NCI-H2081 treated with DMSO at 0.1 percent for 48 hours (cell line): ENCODE measurements around the gene ABCC6.
"Not testable (repeated sequence)": the region's sequence is repeated elsewhere in the genome, so short reads cannot be mapped to it uniquely, and the experiment has no call there.

Experiments used
- DNase-seq: peaks from one replicate; lab custom pipeline; 2025; lab: John Stamatoyannopoulos, UW

Gene ABCC6

GRCh38 chr16:16190546-16190945 is 32.7 kb downstream of the ABCC6 start:
- DNase-seq = no peak

DNA sequence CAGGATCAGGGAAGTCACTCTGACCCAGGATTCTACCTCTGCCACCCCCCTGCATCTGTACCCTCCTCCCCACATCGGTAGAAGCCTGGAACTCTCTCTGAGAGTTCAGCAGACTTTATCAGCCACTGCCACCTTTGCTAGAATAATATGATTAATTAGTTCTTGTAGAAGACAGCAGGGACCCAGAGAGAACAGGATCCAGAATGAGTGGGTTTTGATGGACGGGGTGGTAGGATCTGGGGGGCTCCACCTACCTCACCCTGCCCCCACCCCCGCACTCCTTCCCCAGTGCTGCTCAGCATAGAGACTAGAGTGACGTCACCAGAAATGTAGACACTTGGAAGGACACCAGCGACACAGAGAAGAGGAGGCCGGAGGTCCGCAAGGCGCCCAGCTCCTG is 33.5 kb downstream of the ABCC6 start:
- DNase-seq = no peak

DNA sequence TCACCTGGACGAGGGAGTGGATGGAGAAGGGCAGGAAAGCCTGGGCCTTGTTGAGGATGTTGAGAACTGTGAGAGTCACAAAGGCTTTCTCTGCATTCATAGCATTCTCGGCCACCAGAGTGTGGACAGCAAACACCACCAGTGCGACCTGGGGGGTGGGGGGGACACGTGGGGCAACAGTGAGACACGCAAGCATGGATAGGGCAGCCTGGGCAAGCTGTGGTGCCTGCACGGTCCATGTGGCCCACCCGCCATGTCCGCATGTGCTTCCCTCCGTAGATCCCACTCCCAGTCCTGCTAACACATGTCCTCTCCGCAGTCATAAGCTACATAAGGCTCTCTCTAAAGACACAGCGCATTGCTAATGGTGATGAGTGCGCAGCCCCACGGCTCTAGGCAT is 34.5 kb downstream of the ABCC6 start:
- no peak for DNase-seq

DNA sequence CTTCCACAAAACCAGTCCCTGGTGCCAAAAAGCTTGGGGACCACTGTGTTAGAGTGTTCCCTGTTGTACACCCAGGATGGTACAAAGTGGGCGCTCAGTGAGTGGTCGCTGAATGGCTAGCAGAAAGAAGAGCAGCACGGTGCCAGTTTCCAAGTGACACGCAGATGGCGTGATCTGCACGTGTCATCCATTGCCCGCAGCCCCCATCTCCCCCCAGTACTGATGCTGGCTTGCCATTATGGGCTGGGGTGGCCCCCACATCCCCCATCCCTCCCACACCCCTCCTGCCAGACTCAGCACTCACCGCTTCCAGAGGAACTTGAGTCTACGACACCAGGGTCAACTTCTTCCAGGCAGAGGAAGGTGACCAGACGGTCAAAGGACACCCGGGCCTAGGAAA is 36.5 kb downstream of the ABCC6 start:
- no peak for DNase-seq

GRCh38 chr16:16185095-16185494 is 38.2 kb downstream of the ABCC6 start:
- no peak for DNase-seq

GRCh38 chr16:16184594-16184993 is 38.7 kb downstream of the ABCC6 start:
- no peak for DNase-seq

DNA sequence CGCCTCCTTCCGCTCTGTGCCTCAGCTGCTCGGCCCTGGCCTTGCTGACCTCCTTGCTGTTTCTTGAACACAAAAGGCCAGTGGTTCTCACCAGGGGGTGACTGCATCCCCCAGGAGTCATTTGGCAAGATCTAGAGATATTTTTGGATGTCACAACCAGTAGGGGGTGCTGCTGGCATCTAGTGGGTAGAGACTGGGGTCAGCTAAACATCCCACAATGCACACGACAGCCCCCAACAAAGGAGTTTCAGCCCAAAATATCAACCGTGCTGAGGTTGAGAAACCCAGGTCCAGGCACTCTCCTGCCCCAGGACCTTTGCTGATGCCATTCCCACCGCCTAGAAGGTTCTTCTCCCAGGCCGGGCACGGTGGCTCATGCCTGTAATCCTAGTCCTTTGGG is 39.7 kb downstream of the ABCC6 start:
- DNase-seq = no peak

DNA sequence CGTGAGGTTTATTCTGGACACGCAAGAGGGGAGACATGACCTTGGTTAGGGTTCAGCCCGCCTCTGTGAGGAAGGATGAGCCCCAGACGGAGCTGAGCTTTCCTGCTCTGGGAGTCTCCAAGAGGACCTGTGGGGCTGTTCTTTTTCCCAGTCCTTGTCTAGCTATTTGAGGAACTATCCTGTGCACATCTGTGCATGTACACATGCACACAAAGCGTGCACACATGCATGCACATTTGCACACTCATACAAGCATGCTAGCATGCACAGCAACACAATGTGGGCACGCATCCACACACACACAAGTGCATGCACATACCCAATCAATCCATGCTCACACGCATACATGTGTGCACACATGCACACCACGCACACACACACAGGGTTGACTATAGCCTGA is 40.4 kb downstream of the ABCC6 start:
- no peak for DNase-seq

- DNase-seq = not testable (repeated sequence)
These were observed 41.5 kb downstream of the ABCC6 start for GRCh38 chr16:16181748-16182147.

DNA sequence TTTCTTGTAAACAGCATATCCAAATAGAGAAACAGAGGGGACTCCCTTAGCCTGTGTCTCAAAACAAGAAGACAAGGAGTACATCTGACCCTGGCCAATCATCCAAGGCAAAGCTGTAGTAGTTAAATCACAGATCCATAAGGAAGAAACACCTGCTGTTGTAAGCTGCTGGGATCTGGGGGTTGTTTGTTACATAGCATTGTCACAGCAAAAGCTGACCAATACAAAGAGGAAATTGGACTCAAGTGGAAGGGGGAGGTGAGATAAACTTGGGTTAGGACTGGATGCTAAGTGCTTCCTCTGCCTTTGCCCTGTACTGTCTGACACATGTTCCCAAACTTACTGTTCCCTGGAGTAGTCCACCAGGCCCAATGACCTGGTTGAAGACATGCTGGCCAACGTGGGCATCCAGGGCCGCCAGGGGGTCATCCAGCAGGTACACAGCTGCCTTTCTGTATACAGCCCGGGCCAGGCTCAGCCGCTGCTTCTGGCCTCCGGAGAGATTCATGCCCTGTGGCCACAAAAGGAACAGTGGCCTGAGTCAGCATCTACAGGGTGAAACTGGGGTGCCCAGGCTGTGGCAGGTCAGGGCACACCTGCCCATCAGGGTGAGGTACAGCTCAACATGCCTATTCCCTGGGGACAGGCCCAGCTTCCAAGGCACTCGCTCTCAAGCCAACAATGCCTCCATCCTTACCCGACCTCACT is 44.7 kb downstream of the ABCC6 start:
- no peak for DNase-seq

DNA sequence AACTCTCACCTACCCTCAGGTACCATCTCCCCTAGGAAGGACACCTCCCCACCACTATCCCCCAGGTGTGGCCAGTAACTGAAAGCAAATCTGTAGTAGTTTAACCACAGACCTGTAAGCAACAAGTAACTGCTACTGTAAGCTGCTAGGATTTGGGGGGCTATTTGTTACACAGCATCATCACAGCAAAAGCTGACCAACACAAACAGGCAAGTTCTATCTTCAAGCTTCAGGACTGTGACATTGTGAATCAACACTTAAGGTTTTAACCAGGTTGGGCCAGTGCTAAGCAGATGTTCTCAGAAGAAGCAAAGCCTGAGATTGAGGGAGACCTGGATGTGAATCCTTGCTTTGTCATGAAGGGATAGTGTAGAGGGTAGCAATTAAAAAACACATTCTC is 47.0 kb downstream of the ABCC6 start:
- DNase-seq = no peak

DNA sequence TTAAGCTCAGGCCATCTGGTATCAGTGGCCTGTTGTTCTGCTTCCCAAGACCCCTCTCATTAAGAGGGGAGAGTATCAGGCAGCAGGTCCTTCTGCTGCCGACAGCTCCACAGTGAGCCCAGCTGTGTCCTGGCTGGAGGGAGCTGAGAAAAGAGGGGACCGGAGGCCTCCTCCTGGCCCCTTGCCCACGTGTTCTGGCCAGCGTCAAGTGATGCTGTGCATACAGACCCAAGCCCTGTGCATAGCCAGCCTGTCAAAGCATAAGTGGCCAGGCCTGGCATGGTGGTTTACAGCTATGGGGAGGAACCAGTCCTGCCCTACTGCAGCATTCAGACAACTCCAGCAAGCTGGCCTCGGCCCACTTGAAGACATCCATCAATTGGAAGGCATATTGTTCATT is 48.0 kb downstream of the ABCC6 start:
- no peak for DNase-seq

- DNase-seq = no peak
These were observed 50.3 kb downstream of the ABCC6 start for GRCh38 chr16:16172991-16173390.

GRCh38 chr16:16171332-16171919 is 51.9 kb downstream of the ABCC6 start:
- DNase-seq = no peak

GRCh38 chr16:16169615-16170014 is 53.7 kb downstream of the ABCC6 start:
- no peak for DNase-seq

- DNase-seq = no peak
These were observed 54.9 kb downstream of the ABCC6 start for GRCh38 chr16:16168431-16168830.

GRCh38 chr16:16167927-16168326 is 55.4 kb downstream of the ABCC6 start:
- DNase-seq = no peak

GRCh38 chr16:16166949-16167348 is 56.3 kb downstream of the ABCC6 start:
- DNase-seq = no peak

DNA sequence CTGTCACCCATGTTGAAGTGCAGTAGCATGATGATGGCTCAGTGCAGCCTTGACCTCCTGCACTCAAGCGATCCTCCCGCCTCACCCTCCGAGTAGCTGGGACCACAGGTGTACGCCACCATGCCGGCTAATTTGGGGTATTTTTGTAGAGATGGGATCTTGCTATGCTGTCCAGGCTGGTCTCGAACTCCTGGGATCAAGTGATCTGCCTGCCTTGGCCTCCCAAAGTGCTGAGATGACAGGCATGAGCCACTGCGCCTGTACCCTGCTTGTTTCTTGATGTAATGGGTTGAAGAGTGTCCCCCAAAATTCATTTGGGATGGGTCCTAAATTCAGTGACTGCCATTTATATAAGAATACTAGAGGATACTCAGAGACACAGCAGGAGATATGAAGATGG is 57.2 kb downstream of the ABCC6 start:
- no peak for DNase-seq

GRCh38 chr16:16164243-16164642 is 59.1 kb downstream of the ABCC6 start:
- DNase-seq = no peak

- DNase-seq = no peak
These were observed 59.7 kb downstream of the ABCC6 start for GRCh38 chr16:16163571-16163970.

DNA sequence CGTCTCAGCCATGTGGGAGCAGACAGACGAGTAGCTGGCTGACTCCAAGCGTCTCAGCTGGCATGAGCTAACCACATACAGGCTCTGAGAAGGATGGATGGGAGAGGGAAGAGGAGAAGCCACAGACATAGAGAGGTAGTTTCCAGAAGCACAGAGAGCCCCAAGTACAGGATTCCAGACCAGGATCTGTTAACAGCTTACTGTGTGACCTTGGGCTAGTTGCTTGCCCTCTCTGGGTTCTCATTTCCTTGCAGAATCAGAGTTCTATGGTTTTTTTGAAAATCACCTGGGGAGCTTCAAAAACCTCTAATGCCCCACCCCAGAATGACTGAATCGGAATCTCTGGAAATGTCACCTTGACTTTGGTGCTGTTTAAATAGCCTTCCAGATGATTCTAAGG is 60.2 kb downstream of the ABCC6 start:
- no peak for DNase-seq

GRCh38 chr16:16162591-16162990 is 60.7 kb downstream of the ABCC6 start:
- no peak for DNase-seq

DNA sequence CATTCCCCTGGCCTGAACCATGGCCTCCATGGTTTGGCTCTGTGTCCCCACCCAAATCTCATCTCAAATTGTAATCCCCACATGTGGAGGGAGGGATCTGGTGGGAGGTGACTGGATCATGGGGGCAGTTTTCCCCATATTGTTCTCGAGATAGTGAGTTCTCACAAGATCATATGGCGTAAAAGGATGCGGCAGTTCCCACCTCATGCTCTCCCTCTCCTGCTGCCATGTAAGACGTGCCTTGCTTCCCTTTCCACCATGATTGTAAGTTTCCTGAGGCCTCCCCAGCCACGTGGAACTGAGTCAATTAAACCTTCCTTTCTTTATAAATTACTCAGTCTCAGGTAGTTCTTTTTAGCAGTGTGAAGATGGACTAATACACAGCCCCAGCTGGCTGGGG is 61.5 kb downstream of the ABCC6 start:
- not testable (repeated sequence) for DNase-seq
